Osteoblast (primary cell): ENCODE results near the gene SOAT1. TPM values are rescaled to one million over a fixed set of nuclear protein-coding genes. Genes with fewer than 3 reads are reported as not detected.
A peak's percentile ranks its signal among the peaks of the same experiment; 100 is the strongest.

Source experiments
- DNase-seq: peaks from one replicate; pipeline ENCODE4 v3.0.0; 2011; ENCODE audit warnings: low spot score, mixed read lengths; ENCODE audit not compliant: insufficient read length; ENCODE audit errors: missing footprints
- H2AFZ ChIP-seq: 2 replicates; pipeline ENCODE4 v1.6.0; 2011; ENCODE audit warnings: mild to moderate bottlenecking, low read length
- H3K27ac ChIP-seq: 2 replicates; pipeline ENCODE4 v1.5.1; 2011; ENCODE audit warnings: mild to moderate bottlenecking, low read depth, low read length, moderate library complexity
- H3K27me3 ChIP-seq: 2 replicates; pipeline ENCODE4 v1.6.0; 2012; ENCODE audit warnings: mild to moderate bottlenecking, control low read depth, inconsistent platforms, low read length, moderate library complexity; ENCODE audit not compliant: insufficient read depth
- H3K36me3 ChIP-seq: 2 replicates; pipeline ENCODE4 v1.5.1; 2011; ENCODE audit warnings: mild to moderate bottlenecking, low read length, control low read depth, moderate library complexity; ENCODE audit not compliant: insufficient read depth
- H3K4me1 ChIP-seq: 2 replicates; pipeline ENCODE4 v1.5.1; 2011; ENCODE audit warnings: mild to moderate bottlenecking, low read length, control low read depth, moderate library complexity; ENCODE audit not compliant: insufficient read depth
- H3K4me2 ChIP-seq: 2 replicates; pipeline ENCODE4 v1.6.0; 2011; ENCODE audit warnings: mild to moderate bottlenecking, low read length; ENCODE audit not compliant: insufficient read depth
- H3K4me3 ChIP-seq: fragments of 200-600 bp; sonication (generic); 3 replicates; pipeline ENCODE4 v1.5.1; 2012; ENCODE audit warnings: mild to moderate bottlenecking, low read length, inconsistent platforms; ENCODE audit not compliant: insufficient read depth
- H3K79me2 ChIP-seq: 2 replicates; pipeline ENCODE4 v1.6.0; 2012; ENCODE audit warnings: mild to moderate bottlenecking, low read length, control low read depth, inconsistent platforms; ENCODE audit not compliant: insufficient read depth
- H3K9me3 ChIP-seq: 2 replicates; pipeline ENCODE4 v1.5.1; 2011; ENCODE audit warnings: low read depth, low read length, control low read depth
- H4K20me1 ChIP-seq: 2 replicates; pipeline ENCODE4 v1.6.0; 2012; ENCODE audit warnings: mild to moderate bottlenecking, low read length, control low read depth; ENCODE audit not compliant: insufficient read depth
- CTCF ChIP-seq: IDR thresholded peaks from 2 replicates; pipeline ENCODE4 v1.5.1; 2011; ENCODE audit warnings: mild to moderate bottlenecking, low read depth, low read length, moderate library complexity; ENCODE audit errors: extremely low read depth
- total RNA-seq: library from RNA; depleted of rRNA; stranded (reverse); fragments of >200 nt; gene quantifications from 2 replicates; pipeline ENCODE4 v1.2.3, GENCODE V29; 2012

Gene SOAT1
- total RNA-seq, 1 donor, result 40.2 TPM

- Histone ChIP-seq H3K9me3 (no peaks in the 10 kb centered on the region), H3K4me3 (no peak overlapping the region), H3K36me3 (no peaks in the 10 kb centered on the region), H3K27ac (no peak overlapping the region), H4K20me1 (no peaks in the 10 kb centered on the region), H3K27me3 (peaks cover 3% of the 10 kb centered on the region), H3K4me2 (no peak overlapping the region), H2AFZ (no peak overlapping the region), H3K4me1 (no peaks in the 10 kb centered on the region), H3K79me2 (no peaks in the 10 kb centered on the region)
- no peak for TF ChIP-seq CTCF
- no peak for DNase-seq
These were observed 82.6 kb downstream of the SOAT1 start for GRCh38 chr1:179376223-179376622.

- no peak overlapping the region for H3K4me2 ChIP-seq
- DNase-seq, result no peak
- TF ChIP-seq CTCF, result no peak
These were observed 86.7 kb downstream of the SOAT1 start for GRCh38 chr1:179380299-179380698.

GRCh38 chr1:179384027-179384426 lies 90.4 kb downstream of the SOAT1 start:
- no peak overlapping the region for H3K27ac ChIP-seq
- DNase-seq, result peak; percentile 4
- no peaks in the 10 kb centered on the region for H3K27me3 ChIP-seq
- no peaks in the 10 kb centered on the region for H4K20me1 ChIP-seq
- H3K4me3 ChIP-seq, result no peak overlapping the region
- H3K36me3 ChIP-seq, result no peaks in the 10 kb centered on the region
- no peak for TF ChIP-seq CTCF
- no peaks in the 10 kb centered on the region for H3K4me1 ChIP-seq
- H3K79me2 ChIP-seq, result no peaks in the 10 kb centered on the region
- H2AFZ ChIP-seq, result no peak overlapping the region
- no peak overlapping the region for H3K4me2 ChIP-seq
- no peaks in the 10 kb centered on the region for H3K9me3 ChIP-seq

More at GRCh38 chr1:179380299-179380698, 86.7 kb downstream of the SOAT1 start:
- Histone ChIP-seq H3K36me3 (no peaks in the 10 kb centered on the region), H3K79me2 (no peaks in the 10 kb centered on the region), H3K27me3 (peaks cover 3% of the 10 kb centered on the region), H3K27ac (no peak overlapping the region), H3K4me3 (no peak overlapping the region), H4K20me1 (no peaks in the 10 kb centered on the region), H3K9me3 (no peaks in the 10 kb centered on the region), H2AFZ (no peak overlapping the region), H3K4me1 (no peaks in the 10 kb centered on the region)

GRCh38 chr1:179385510-179385909 lies 91.9 kb downstream of the SOAT1 start:
- DNase-seq, result no peak
- no peaks in the 10 kb centered on the region for H4K20me1 ChIP-seq
- no peaks in the 10 kb centered on the region for H3K9me3 ChIP-seq
- no peak overlapping the region for H2AFZ ChIP-seq
- TF ChIP-seq CTCF, result no peak
- no peaks in the 10 kb centered on the region for H3K79me2 ChIP-seq
- H3K27ac ChIP-seq, result no peak overlapping the region
- no peak overlapping the region for H3K4me3 ChIP-seq
- H3K4me1 ChIP-seq, result no peaks in the 10 kb centered on the region
- no peaks in the 10 kb centered on the region for H3K36me3 ChIP-seq
- H3K27me3 ChIP-seq, result no peaks in the 10 kb centered on the region
- no peak overlapping the region for H3K4me2 ChIP-seq
